NCI-H69 (cell line): ENCODE results near the gene LGMN.
"Not testable (repeated sequence)": the region's sequence is repeated elsewhere in the genome, so short reads cannot be mapped to it uniquely, and the experiment has no call there.

Experiments used
- DNase-seq: peaks from one replicate; lab custom pipeline; 2025; lab: John Stamatoyannopoulos, UW

Gene LGMN

GRCh38 chr14:92748259-92749016 lies at the start of gene LGMN:
Gene LGMN (minus strand): TSS chr14:92748627. CDS start chr14:92732786, 15,841 bp downstream.
- DNase-seq: peak; percentile 98

GRCh38 chr14:92794961-92795360 lies 46.5 kb upstream of the LGMN start:
- DNase-seq: no peak

- DNase-seq: peak; percentile 45
These were observed 46.1 kb upstream of the LGMN start for GRCh38 chr14:92794547-92794941.

- DNase-seq: peak; percentile 100
These were observed 45.5 kb upstream of the LGMN start, which contains the start of gene GOLGA5 for GRCh38 chr14:92793709-92794546. Gene GOLGA5 (plus strand): TSS chr14:92794305. CDS start chr14:92797438, 3,133 bp downstream.

DNA sequence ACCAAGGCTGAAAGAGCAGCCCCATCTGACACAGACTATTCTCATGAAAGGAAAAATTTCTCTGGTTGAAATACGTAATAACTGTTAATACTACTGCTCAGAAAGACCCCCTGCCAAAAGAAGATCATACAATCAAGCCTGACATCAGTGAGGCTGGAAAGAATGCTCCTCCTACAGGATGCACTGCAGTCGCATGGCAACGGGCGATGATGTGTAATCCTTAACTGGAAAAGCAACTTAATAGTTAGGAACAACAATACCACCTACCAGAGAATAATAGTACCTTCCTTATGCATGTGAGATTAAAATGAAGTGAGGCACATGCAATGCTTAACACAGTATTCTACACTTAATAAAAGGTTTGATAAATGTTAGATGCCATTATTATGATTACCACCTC lies 44.5 kb upstream of the LGMN start:
- DNase-seq: peak; percentile 36

DNA sequence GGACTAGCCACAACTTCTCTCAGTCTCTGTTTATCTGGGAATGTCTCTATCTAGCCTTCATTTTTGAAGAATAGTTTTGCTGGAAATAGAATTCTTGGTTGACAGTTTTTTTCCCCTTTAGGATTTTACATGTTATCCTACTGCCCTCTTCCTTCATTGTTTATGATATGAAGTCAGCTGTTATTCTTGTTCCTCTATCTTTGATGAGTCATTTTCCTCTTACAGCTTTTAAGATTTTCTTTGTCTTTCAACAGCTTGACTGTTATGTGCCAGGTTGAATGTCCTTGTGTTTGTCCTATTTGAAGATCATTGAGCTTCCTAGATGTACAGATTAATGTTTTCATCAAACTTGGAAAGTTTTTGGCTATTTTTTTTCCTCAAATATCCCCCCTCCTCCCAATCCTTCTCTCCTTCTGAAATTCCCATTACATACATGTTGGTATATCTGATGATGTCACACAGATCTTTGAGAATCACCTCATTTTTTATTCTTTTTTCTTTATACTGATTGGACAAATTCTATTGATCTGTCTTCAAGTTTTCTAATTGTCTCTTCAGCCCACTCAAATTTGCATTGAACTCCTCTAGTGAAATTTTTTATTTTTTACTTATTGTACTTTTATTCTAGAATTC lies 41.1 kb upstream of the LGMN start:
- no peak for DNase-seq

DNA sequence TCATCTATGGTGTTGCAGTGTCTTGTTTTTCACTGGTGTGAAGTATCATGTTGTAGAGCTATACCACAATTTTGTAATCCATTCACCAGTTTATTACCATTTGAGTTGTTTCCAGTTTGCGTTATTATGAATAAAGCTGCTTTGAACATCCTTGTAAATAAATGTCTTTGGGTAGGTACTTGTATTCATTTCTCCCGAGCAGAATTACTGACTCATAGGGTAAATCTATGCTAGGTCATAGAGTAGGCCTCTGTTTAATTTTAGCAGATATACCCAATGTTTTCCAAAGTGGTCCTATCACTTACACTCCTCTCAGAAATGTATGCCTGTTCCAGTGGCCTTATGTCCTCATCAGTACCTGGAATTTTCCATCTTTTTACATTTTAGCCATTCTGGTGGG lies 39.1 kb upstream of the LGMN start:
- DNase-seq: no peak

DNA sequence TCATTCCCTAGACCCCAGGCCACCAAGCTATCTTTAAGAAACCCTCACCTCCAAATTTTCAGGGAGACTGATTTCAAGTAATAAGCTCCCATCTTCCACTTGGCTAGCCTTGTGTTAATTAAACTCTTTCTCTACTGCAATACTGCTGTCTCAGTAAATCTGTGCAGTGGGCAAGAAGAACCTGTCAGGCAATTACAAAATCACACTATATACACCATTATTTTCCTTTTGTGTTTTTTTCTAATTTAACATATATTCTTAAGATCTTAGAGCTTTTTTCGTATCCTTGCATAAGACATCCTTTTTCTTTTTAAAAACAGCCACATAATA lies 38.0 kb upstream of the LGMN start:
- DNase-seq: no peak

DNA sequence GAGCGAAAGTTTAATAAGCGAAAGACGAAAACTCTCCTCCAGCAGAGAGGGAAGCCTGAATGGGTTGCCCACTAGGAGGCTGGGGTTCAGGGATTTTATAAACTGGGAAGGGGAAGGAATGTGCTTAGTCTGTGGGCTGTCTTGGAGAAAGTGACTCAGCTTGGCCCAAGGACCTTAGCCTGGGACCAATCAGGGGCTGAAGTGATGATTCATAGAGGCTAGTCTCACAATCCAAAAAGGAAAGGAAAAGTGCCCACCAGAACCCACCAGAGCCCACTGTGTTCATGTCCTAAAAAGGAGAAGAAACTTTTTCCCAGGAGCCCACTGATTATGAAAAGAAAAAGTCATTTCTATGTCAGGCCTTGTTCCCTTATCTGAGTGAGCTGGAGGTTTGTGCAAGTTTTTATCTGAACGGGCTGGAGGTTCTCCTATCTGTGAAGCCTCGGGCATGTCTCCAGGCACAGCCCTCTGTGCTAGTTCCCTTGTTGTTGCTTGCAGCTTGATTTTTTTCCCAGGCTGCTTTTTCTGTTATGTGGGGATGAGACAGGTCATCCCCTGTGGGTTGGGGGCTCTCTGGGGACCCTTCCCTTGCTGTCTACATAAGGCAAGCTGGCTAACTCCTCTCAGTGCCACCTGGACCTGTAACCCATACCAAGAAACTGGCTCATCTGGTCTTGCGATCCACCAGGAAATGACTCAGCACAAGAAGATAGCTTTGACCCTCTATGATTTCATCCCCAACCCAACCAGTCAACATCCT lies 37.4 kb upstream of the LGMN start:
- DNase-seq: no peak

GRCh38 chr14:92783813-92784431 lies 35.5 kb upstream of the LGMN start:
- DNase-seq: peak; percentile 77

DNA sequence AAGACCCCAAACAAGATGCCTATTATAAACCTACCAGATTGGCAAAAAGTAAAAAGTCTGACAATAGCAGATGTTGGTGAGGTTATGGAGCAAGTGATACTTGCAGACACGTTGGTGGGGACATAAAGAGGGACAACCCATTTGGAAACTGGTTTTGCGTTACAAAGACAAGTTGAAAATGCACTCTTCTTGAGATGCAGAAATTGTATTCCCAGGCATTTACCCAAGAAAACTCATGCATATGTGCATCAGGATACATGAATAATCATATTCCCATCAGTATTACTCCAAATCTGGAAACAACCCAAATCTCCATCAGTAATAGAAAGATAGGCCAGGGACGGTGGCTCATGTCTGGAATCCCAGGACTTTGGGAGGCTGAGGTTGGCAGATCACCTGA lies 32.9 kb upstream of the LGMN start:
- DNase-seq: no peak

GRCh38 chr14:92780444-92781232 lies 32.2 kb upstream of the LGMN start:
- DNase-seq: no peak

GRCh38 chr14:92778868-92779565 lies 30.6 kb upstream of the LGMN start:
- peak; percentile 26 for DNase-seq

- DNase-seq: not testable (repeated sequence)
These were observed 26.9 kb upstream of the LGMN start for GRCh38 chr14:92775292-92775691.

DNA sequence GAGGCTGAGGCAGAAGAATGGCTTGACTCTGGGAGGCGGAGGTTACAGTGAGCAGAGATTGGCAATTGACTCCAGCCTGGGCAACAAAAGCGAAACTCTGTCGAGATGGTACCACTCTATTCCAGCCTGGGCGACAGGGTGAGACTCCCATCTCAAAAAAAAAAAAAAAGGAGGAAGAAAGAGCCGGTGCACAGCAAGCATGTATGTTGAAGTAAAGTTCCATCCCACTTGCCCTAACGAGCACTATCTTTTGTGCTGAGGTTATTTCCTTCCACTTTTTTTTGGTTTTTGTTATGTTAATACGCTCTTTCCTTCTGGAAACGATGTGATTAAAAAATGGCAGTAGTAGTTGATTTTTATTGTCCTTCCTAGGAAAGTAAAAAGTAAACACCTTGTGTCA lies 26.1 kb upstream of the LGMN start:
- DNase-seq: no peak

DNA sequence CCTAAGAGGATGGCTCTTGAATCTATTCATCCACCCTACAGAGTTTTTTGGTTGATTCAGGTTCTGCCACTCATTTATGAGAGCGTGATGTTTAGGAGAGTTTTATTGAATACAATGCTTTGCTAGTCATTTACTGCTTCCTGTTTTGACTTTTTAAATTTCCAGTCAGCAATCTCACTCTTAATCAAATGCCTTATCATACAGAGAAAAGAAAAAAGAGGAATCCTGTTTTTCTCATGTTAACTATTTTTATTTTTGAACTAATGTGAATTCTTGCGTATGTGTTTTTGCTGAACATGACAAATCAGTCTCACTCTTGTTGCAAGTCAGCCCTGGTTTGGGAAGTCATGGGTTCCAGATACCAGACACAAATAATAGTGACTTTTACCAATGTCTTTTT lies 22.1 kb upstream of the LGMN start:
- no peak for DNase-seq

- no peak for DNase-seq
These were observed 20.4 kb upstream of the LGMN start for GRCh38 chr14:92768795-92769194.

DNA sequence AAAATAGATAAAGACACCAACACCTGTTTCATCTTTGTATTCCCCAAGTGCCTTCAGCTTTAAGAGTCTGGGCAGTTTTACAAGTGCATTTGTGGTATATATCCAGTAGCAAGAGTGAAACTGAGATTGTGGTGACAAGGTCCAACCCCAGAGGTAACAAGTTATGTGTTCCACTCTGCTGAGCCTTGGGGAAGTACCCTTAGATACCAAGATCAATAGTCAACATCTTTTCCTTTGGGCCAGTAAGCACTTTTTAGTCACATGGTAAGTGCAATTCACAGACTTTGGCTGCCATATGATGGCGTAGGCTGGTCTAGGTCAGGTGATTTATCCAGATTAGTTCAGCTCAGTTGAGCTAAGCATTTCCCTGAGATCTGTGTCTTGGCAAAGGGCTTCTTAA lies 19.8 kb upstream of the LGMN start:
- not testable (repeated sequence) for DNase-seq

- peak; percentile 84 for DNase-seq
These were observed 15.5 kb upstream of the LGMN start for GRCh38 chr14:92763666-92764631.
